Keratinocyte (primary cell): ENCODE results near the gene CDK17.

ENCODE experiments used
- EZH2 ChIP-seq: IDR thresholded peaks from one replicate; pipeline ENCODE4 v1.6.1; 2012; ENCODE audit warnings: inconsistent platforms, mild to moderate bottlenecking, low read length, moderate library complexity
- TF ChIP-seq, protein P1 (sequence below), 3 experiments: IDR thresholded peaks in 1 of 3; conservative IDR thresholded peaks in 1 of 3; optimal IDR thresholded peaks in 1 of 3; 2 replicates in 2 of 3; 3 replicates in 1 of 3; pipeline versions ENCODE3 to v1.5.1; 2011; ENCODE audit warnings: low read length in 3 of 3, mild to moderate bottlenecking in 3 of 3, moderate library complexity in 2 of 3, control low read depth in 1 of 3, inconsistent platforms in 1 of 3; ENCODE audit not compliant: insufficient read depth in 2 of 3; ENCODE audit errors: extremely low read depth in 1 of 3

DNA sequence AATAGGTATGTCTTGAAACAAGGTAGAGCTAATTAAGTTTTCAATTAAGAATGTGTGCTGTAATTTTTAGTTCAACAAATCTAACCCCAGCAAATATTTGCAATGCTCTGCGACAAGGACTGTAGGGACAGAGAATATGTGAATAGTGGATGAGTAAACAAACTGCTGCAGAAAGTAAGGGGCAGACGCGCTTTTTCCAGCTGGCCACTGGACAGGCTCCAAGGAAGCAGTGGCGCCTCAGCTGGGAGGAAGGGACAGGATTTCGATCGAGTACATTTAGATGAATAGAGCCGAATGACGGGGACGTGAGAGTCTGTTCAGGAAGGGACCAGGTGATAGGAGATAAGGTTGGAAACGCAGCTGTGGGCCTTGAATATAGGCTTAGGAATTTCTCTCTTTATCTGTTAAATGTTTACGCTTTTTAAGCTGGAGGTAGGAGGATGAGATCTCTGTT lies 136.8 kb downstream of the CDK17 start:
- TF ChIP-seq, protein P1, sequence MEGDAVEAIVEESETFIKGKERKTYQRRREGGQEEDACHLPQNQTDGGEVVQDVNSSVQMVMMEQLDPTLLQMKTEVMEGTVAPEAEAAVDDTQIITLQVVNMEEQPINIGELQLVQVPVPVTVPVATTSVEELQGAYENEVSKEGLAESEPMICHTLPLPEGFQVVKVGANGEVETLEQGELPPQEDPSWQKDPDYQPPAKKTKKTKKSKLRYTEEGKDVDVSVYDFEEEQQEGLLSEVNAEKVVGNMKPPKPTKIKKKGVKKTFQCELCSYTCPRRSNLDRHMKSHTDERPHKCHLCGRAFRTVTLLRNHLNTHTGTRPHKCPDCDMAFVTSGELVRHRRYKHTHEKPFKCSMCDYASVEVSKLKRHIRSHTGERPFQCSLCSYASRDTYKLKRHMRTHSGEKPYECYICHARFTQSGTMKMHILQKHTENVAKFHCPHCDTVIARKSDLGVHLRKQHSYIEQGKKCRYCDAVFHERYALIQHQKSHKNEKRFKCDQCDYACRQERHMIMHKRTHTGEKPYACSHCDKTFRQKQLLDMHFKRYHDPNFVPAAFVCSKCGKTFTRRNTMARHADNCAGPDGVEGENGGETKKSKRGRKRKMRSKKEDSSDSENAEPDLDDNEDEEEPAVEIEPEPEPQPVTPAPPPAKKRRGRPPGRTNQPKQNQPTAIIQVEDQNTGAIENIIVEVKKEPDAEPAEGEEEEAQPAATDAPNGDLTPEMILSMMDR (optimal IDR thresholded peaks at IDR 0.05 in 1 of 3, IDR thresholded peaks at IDR 0.05 in 1 of 3, conservative IDR thresholded peaks at IDR 0.05 in 1 of 3; ENCODE audit: extremely low read depth in 1 of 3, insufficient read depth in 2 of 3, low read length in 3 of 3): no peak
- TF ChIP-seq EZH2: no peak
